Measurements from ENCODE around the gene INPPL1.
"Not testable (repeated sequence)": the region's sequence is repeated elsewhere in the genome, so short reads cannot be mapped to it uniquely, and the experiment has no call there.

INPPL1 gene

GRCh38 chr11:72244361-72245262, 20.0 kb downstream of the INPPL1 start:
- no peak for DNase-seq

GRCh38 chr11:72245263-72245816, 20.8 kb downstream of the INPPL1 start:
- no peak for DNase-seq

GRCh38 chr11:72247584-72247983, 23.0 kb downstream of the INPPL1 start:
- DNase-seq = no peak

- DNase-seq = no peak
Observed at GRCh38 chr11:72249961-72250360, 25.4 kb downstream of the INPPL1 start.

GRCh38 chr11:72250661-72251464, 26.3 kb downstream of the INPPL1 start:
- no peak for DNase-seq

- no peak for DNase-seq
Observed at GRCh38 chr11:72251614-72252013, 27.0 kb downstream of the INPPL1 start.

GRCh38 chr11:72253392-72253791, 28.8 kb downstream of the INPPL1 start:
- no peak for DNase-seq

- DNase-seq = no peak
Observed at GRCh38 chr11:72254299-72254993, 29.9 kb downstream of the INPPL1 start.

- DNase-seq = no peak
Observed at GRCh38 chr11:72257570-72257969, 33.0 kb downstream of the INPPL1 start.

GRCh38 chr11:72259490-72259889, 34.9 kb downstream of the INPPL1 start:
- DNase-seq = no peak

- DNase-seq = no peak
Observed at GRCh38 chr11:72260574-72260973, 36.0 kb downstream of the INPPL1 start.

GRCh38 chr11:72263361-72263760, 38.8 kb downstream of the INPPL1 start:
- DNase-seq = no peak

- peak; percentile 33 for DNase-seq
Observed at GRCh38 chr11:72265951-72266350, 41.4 kb downstream of the INPPL1 start.

GRCh38 chr11:72266960-72267359, 42.4 kb downstream of the INPPL1 start:
- DNase-seq = not testable (repeated sequence)

- no peak for DNase-seq
Observed at GRCh38 chr11:72267956-72268617, 43.5 kb downstream of the INPPL1 start.

- DNase-seq = no peak
Observed at GRCh38 chr11:72271980-72272379, 47.4 kb downstream of the INPPL1 start.

GRCh38 chr11:72274435-72274834, 49.9 kb downstream of the INPPL1 start:
- no peak for DNase-seq

GRCh38 chr11:72278905-72279304, 54.3 kb downstream of the INPPL1 start:
- no peak for DNase-seq

- no peak for DNase-seq
Observed at GRCh38 chr11:72280037-72280436, 55.5 kb downstream of the INPPL1 start.

- DNase-seq = no peak
Observed at GRCh38 chr11:72280726-72281315, 56.3 kb downstream of the INPPL1 start.

GRCh38 chr11:72283947-72284346, 59.4 kb downstream of the INPPL1 start:
- DNase-seq = no peak

- no peak for DNase-seq
Observed at GRCh38 chr11:72287293-72287692, 62.7 kb downstream of the INPPL1 start.
